ENCODE results near the gene EFS. TPM values are rescaled to one million over a fixed set of nuclear protein-coding genes. Genes with fewer than 3 reads are reported as not detected.

The EFS gene
- total and polyA plus RNA-seq, 12 donors, result 1.1 to 6.0 (median 2.3) TPM

DNA sequence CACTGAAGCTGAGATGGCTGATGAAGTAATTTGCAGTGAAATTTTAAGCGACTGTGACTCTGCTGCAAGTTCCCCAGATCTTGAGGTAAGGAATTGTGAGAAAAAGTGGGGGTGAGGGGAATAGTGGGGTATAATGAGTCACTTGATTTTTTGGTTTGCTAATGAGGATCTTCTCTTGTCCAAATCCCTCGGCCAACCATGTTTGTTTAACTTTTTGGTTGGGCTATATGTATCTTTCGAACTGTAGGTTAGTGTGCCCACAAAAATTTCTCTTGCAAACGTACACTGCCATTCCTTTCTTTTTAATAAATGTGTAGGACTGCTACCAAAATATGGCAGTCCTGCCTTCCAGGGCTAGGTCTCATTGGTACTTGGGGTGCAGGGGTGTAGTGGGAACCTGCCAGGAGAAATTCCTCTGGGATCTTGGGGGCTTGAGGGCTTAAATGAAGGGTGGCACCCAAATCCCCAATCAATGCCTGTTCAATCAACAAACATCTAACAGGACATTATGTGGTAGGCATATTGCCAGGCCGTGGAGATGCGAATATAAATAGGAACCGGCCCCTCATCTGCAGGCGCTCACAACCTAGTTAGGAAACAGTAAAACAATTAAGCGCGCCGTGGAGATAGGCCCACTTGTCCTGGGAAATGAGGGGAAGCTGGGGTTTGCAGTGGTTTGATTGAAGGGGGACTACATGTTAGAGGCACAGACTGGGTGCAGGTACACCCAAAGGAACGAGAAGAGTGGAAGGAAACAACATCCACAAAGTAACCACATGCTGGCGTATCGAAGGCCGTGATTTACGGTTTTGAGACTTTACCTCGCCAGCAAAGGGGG is 45.0 kb downstream of the EFS start:
- Histone ChIP-seq H3K9me3 (no peaks in the 10 kb centered on the region), H3K36me3 (peaks cover 0 to 42% (median 20%) of the 10 kb centered on the region in 9 donors), H3K4me1 (peaks cover 6 to 25% (median 21%) of the 10 kb centered on the region in 9 donors), H3K27me3 (no peaks in the 10 kb centered on the region), H3K27ac (peak overlapping the region; percentile 58 to 95 (median 88)), H3K4me3 (peak overlapping the region in 9 of 10 donors; percentile 19 to 96 (median 54))
- TF ChIP-seq, protein P1, sequence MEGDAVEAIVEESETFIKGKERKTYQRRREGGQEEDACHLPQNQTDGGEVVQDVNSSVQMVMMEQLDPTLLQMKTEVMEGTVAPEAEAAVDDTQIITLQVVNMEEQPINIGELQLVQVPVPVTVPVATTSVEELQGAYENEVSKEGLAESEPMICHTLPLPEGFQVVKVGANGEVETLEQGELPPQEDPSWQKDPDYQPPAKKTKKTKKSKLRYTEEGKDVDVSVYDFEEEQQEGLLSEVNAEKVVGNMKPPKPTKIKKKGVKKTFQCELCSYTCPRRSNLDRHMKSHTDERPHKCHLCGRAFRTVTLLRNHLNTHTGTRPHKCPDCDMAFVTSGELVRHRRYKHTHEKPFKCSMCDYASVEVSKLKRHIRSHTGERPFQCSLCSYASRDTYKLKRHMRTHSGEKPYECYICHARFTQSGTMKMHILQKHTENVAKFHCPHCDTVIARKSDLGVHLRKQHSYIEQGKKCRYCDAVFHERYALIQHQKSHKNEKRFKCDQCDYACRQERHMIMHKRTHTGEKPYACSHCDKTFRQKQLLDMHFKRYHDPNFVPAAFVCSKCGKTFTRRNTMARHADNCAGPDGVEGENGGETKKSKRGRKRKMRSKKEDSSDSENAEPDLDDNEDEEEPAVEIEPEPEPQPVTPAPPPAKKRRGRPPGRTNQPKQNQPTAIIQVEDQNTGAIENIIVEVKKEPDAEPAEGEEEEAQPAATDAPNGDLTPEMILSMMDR (IDR thresholded peaks at IDR 0.05), result no peak
- ATAC-seq (no peak), DNase-seq (no peak)
- intact Hi-C loops (cut with DNase I), result loop anchor here in 9 of 10 donors (2.0 to 10.0 kb wide), 8 partner anchors 13 to 245 kb away; partner anchors contain the start of genes NGDN (in 6 of the 9), THTPA (in 4 of the 9), AP1G2 (in 2 of the 9) and BCL2L2 (in 2 of the 9)
- WGBS, 2 donors, result 89 to 93% methylated on average over 17 of the region's 17 CpGs

DNA sequence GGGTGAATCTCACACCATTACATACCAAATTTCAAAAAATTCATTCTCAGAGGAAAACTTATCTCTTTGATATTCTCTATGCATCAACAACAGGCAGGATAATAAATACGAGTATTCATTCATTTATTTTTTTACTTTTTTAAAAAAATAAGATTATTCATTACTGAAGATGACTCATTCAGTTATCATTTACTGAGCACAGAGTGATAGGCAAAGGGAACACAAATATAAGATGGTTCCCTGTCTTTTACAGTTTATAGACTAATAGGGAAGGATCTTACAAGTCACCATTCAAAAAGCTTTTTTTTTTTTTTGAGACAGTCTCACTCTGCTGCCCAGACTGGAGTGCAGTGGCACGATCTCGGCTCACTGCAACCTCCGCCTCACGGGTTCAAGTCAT is 48.7 kb downstream of the EFS start:
- no peak for ATAC-seq

DNA sequence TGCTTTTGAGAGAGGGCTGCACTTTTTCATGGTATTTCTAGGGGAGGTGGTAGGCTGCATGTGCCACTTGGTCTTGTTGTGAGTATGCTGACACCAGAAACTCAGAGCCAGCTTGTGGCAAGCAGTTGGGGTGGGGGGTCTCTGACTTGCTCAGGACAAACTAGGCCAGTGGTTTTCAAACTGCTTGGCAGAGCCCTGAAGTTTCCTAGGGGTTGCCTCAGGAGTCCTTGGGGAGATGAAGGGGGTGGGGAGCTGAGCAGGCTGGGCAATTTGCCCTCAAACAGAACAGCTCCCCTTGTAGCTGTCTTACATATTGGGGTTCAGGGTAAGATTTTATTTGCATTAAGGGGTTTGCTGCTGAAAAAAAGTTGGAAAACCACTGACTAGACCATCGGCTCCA is 54.4 kb downstream of the EFS start:
- WGBS, 2 donors, result 85 to 95% methylated on average over 1 of the region's 1 CpG
- intact Hi-C loops (cut with DNase I), result no loop called here
- ATAC-seq, result no peak
- Histone ChIP-seq H3K36me3 (peaks cover 0 to 65% (median 8%) of the 10 kb centered on the region in 9 donors), H3K4me3 (no peak overlapping the region), H3K27me3 (no peaks in the 10 kb centered on the region), H3K4me1 (peaks cover 13 to 32% (median 28%) of the 10 kb centered on the region in 9 donors), H3K27ac (no peak overlapping the region), H3K9me3 (no peaks in the 10 kb centered on the region)
- no peak for DNase-seq
- TF ChIP-seq, protein P1 (IDR thresholded peaks at IDR 0.05), result no peak

More for the DNA sequence above, 48.7 kb downstream of the EFS start:
- TF ChIP-seq, protein P1 (IDR thresholded peaks at IDR 0.05), result no peak
- peaks cover 0 to 48% (median 0%) of the 10 kb centered on the region in 9 donors for H3K36me3 ChIP-seq
- H3K4me1 ChIP-seq, result peaks cover 0 to 9% (median 3%) of the 10 kb centered on the region in 9 donors
- no peak overlapping the region for H3K4me3 ChIP-seq
- intact Hi-C loops (cut with DNase I), result no loop called here
- H3K27me3 ChIP-seq, result no peaks in the 10 kb centered on the region
- H3K9me3 ChIP-seq, result no peaks in the 10 kb centered on the region
- no peak overlapping the region for H3K27ac ChIP-seq
- DNase-seq, result no peak
- WGBS, 2 donors, result 87 to 93% methylated on average over 5 of the region's 5 CpGs

DNA sequence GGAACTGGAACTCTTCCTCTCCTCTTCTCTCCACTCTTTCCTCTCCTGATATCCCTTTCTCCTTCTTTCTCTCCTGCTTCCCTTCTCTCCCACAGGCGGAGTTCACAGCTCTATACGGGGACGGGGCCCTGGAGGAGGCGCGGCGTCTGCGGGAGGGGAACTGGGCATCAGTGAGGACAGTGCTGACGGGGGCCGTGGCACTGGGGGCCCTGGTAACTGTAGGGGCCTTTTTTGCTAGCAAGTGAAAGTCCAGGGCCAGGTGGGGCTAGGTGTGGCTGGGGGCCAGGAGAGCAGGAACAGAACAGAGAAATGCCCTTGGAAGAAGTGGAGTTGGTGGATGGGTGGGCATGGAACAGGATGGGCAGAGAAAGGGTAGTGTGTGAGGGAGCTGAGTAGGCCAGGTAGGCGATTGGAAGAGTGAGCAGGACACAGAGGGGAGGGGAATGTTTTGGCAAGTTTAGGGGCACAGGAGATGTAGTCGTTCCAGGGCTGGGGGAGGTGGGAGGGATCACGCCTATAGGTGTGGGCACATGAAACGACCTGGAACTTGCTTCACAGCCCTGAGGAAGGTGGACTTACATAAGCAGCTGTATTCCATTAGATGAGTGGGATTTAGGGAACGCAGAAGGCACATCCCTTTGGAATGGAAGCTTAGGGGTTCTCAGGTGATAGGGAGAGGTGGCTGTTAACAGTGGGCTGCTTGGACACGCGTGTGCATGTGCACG is 56.1 kb downstream of the EFS start:
- 86 to 87% methylated on average over 17 of the region's 17 CpGs for WGBS, 2 donors

More for the DNA sequence above, 56.1 kb downstream of the EFS start:
- intact Hi-C loops (cut with DNase I), result loop anchor here in 2 of 10 donors (5.0 to 10.0 kb wide), 3 partner anchors 158 to 836 kb away; partner anchors contain the start of genes EMC9 (in 1 of the 2), NGDN (in 1 of the 2), PSME2 (in 1 of the 2) and RNF31 (in 1 of the 2)
- Histone ChIP-seq H3K27ac (no peak overlapping the region), H3K9me3 (no peaks in the 10 kb centered on the region), H3K4me3 (no peak overlapping the region), H3K4me1 (peaks cover 13 to 32% (median 29%) of the 10 kb centered on the region in 9 donors), H3K27me3 (no peaks in the 10 kb centered on the region), H3K36me3 (peaks cover 0 to 54% (median 8%) of the 10 kb centered on the region in 9 donors)
- TF ChIP-seq, protein P1 (IDR thresholded peaks at IDR 0.05), result no peak
- DNase-seq (no peak), ATAC-seq (no peak)
